PC-3 (cell line): ENCODE results near the gene SUSD2.
"Not testable (repeated sequence)": the region's sequence is repeated elsewhere in the genome, so short reads cannot be mapped to it uniquely, and the experiment has no call there.

Experiments
- CTCF ChIP-seq: fragments of 300-600 bp; sonication (generic); conservative IDR thresholded peaks from 2 replicates; pipeline ENCODE4 v1.5.1; 2017; ENCODE audit warnings: antibody characterized with exemption, low read depth, mild to moderate bottlenecking, low read length
- EZH2 ChIP-seq: fragments of 300-600 bp; sonication (generic); IDR thresholded peaks from one replicate; pipeline ENCODE4 v1.6.1; 2017; ENCODE audit warnings: antibody characterized with exemption, mild to moderate bottlenecking, low read length; ENCODE audit not compliant: unreplicated experiment

DNA sequence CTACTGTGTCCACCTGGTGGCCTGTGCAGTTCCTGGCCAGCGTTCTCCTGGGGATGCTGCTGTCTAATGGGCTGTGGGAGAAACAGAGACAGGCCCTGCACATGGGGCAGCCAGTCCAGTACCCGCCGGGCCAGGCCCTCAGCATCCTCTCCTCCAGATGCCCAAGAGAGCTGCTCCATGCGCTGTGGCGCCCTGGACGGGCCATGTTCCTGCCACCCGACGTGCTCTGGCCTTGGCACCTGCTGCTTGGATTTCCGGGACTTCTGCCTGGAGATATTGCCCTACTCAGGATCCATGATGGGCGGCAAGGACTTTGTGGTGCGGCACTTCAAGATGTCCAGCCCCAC lies 1.6 kb downstream of the SUSD2 start:
- not testable (repeated sequence) for TF ChIP-seq CTCF, EZH2
